GM19025 (cell line): ENCODE results near the gene MED16.

Experiments
- ATAC-seq: cut with Tn5 transposase; IDR thresholded peaks from one replicate; pipeline ENCODE4 v1.9.1; 2021; ENCODE audit warnings: mild to moderate bottlenecking, low read depth, moderate library complexity; ENCODE audit not compliant: unreplicated experiment

Gene MED16

GRCh38 chr19:912181-913079 is 19.4 kb upstream of the MED16 start:
- no peak for ATAC-seq

DNA sequence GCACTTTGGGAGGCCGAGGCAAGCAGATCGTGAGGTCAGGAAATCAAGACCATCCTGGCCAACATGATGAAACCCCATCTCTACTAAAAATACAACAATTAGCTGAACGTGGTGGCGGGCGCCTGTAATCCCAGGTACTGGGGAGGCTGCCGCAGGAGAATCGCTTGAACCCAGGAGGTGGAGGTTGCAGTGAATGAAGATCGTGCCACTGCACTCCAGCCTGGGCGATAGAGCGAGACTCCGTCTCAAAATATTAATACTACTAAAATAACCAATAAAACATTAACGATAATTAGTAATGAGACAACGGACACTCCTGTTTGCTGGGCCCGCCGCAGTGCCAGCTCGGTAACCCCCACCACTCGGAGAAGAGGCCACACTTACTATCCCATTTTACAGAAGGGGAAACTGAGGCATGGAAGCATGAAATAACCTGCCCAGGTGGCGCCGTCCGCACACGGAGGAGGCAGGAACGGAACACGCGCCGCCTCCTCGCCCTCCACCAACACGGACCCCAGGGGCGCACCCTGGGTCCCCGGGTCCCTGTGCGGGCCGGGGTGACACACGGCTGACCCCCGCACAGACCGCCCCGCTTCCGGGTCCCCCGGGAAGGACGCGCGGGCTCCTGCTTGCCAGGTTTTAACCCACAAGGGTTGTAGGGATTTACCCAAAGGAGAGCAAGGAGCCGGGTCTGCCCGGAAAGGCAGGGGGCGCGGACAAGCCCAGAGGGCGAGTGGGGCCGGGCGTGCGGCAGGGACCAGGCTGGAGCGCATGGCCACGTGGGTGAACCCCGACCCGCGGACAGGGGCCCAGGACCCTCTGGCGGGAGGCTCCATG is 18.4 kb upstream of the MED16 start:
- no peak for ATAC-seq

DNA sequence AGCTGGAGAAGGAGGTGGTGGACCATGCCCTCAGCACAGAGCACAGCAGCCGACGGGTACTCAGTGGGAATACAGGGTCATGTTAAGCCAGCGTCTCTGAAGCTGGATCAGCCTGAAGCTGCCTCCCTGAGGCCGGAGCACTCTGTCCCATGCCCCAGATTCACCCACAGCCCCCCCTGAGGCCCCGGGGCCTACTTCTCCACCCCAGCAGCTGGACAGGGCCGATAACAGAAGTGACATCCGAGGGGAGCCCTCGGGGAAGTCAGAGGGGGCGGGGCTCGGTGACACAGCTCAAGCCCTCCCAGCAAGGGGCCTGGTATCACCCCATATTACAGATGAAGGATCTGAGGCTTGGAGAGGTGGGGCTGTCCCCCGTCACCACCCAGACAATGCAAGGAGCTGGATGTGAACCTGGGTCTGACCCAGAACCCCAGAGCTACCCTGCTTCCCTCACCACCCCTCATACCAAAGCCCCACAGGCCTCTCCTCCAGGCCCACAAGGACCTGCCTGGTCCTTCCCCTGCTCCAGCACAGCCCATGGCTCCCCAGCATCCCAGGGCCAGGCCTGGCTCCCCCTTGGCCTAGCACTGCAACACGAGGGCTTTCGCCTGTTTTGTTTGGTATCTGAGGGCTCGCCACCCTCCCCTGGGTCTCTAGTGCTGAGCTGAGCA is 14.3 kb upstream of the MED16 start:
- ATAC-seq = no peak

- no peak for ATAC-seq
Measured at GRCh38 chr19:906480-906879, 13.5 kb upstream of the MED16 start.

GRCh38 chr19:904545-904944 is 11.6 kb upstream of the MED16 start:
- no peak for ATAC-seq

DNA sequence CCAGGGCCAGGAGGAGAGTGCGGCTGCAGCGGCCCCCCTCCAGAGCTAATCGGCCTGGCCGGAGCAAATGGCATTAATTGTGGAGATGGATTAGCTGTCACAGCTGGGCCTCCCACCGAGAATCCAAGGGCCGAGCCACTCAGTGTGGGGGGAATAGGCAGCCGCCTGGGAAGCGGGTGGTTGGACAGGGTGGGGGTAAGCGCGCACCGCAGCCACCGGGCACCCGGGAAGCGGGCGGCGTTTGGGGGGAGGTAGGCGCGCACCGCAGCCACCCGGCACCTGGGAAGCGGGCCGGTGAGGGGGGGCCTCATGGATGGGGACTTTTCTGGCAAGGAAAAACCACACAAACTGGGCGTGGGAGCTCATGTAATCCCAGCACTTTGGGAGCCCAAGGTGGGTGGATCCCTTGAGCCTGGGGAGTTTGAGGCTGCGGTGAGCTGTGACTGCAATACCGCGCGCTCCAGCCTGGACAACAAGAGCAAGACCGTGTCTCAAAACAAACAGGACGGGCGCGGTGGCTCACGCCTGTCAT is 10.3 kb upstream of the MED16 start:
- no peak for ATAC-seq

DNA sequence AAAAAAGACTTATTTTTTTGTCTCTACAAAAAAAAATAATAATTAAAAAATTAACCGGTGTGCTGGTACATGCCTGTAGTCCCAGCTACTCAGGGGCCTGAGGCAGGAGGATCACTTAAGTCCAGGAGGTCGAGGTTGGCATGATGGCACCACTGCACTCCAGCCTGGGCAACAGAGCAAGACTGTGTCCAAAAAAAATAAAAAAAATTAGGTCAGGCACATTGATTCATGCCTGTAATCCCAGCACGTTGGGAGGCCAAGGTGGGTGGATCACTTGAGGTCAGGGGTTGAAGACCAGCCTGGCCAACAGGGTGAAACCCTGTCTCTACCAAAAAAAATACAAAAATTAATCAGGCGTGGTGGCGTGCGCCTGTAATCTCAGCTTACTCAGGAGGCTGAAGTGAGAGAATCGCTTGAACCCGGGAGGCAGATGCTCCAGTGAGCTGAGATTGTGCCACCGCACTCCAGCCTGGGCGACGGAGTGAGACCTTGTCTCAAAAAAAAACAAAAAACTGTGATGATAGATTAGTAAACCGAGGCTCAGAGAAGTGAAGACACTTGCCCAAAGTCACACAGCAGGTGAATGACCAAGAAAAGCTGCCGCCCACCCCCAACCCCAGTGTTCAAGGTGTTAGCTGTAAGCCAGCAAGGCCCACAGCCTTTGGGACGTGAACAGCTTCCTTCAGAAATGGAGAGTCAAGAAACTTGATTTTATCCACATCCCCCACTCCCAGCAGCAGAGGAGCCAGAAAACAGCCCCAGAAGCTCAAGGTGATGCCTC is 9.6 kb upstream of the MED16 start:
- ATAC-seq = no peak

- no peak for ATAC-seq
Measured at GRCh38 chr19:902093-902370, 9.0 kb upstream of the MED16 start.

GRCh38 chr19:901216-902092 is 8.5 kb upstream of the MED16 start:
- ATAC-seq = no peak

GRCh38 chr19:900302-901111 is 7.5 kb upstream of the MED16 start:
- ATAC-seq = no peak

DNA sequence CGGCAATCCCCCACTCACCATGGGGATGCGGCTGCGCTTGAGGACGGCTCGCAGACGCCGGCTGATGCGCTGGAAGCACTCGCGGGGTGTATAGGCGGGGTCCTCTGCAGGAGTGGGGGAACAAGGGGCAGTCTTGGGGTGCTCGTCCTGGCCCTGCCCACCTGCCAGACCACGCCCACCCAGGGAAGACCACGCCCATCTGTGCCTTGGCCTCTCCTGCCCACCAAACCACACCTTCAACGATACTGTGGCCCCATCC is 7.0 kb upstream of the MED16 start:
- ATAC-seq = no peak

- ATAC-seq = no peak
Measured at GRCh38 chr19:899336-900042, 6.5 kb upstream of the MED16 start.

DNA sequence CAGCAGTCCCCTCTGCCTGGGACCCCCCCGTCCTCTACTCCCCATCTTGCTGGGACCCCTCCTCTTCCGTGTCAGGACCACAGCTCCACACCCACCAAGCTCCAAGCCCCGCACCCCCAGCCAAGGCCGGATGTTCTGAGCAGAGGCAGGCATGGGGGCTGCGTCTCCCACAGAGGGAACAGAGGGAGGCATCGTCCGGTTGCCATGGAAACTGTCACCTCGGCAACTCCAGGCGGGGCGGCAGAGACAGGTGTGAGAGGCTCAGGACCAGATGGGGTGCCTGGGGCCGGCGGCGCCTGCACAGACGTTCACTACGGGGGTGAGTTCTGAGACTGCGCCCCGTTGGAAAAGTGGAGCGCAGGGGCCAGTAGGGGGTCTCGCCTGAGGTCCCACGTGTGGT is 5.7 kb upstream of the MED16 start:
- ATAC-seq = no peak

DNA sequence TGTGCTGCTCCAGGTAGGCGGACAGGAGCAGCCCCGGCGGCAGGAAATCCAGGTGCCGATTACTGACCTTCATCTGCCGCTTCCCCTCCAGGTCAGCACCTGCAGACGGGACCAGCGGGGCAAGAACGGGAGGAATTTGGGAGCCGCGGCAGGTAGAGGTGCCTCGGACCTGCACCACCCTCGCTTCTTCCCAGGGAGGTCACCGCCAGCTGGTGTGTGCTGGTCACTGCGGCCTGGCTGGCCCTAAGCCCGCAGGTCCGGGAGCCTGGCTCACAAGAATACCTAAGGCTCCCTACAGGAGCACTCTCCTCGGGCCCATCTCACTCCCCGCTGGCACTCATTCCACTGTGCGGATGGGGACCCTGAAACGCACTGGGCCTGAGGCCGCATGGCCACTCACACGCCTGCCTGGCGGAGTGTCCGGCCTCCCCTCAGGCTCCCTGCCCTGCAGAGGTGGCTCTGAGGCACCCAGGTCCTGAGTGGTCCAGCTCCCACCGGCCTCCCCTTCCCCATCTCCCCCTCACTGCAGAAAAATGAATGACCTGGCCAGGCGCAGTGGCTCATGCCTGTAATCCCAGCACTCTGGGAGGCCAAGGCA is 4.6 kb upstream of the MED16 start:
- ATAC-seq = no peak

GRCh38 chr19:896999-897398 is 4.0 kb upstream of the MED16 start:
- no peak for ATAC-seq

- no peak for ATAC-seq
Measured at GRCh38 chr19:896434-896833, 3.4 kb upstream of the MED16 start.

- no peak for ATAC-seq
Measured at GRCh38 chr19:892243-892893, 619 bp downstream of the MED16 start.
